Retina (tissue), 1 donor: Measurements from ENCODE around the gene TLL1.

Experiments
- DNase-seq: peaks from one replicate; pipeline ENCODE4 v3.0.0-alpha.2; 2016

The TLL1 gene

GRCh38 chr4:165905405-165906027 lies 32.5 kb downstream of the TLL1 start:
- no peak for DNase-seq

DNA sequence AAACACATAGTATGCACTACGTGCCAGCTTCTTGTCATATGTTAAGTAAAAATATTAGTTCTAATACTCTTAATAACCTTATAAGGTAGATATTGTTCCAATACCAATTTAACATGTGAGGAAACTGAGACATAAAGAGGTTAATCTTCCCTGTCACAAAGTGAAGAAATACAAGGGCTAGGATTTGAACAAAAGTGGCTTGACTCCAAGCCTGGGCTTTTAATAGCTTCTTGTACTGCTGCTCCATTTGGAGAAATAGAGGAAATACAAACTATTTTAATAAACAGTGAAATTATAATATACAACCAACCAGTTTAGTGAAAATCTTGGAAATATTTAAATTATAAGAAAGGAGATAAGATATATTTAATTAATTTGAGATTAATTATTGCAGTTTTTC lies 33.2 kb downstream of the TLL1 start:
- no peak for DNase-seq

GRCh38 chr4:165909947-165910346 lies 36.9 kb downstream of the TLL1 start:
- DNase-seq, result no peak

- DNase-seq, result no peak
These were observed 42.2 kb downstream of the TLL1 start for GRCh38 chr4:165915215-165915614.

GRCh38 chr4:165921546-165921945 lies 48.5 kb downstream of the TLL1 start:
- no peak for DNase-seq

GRCh38 chr4:165922747-165923146 lies 49.7 kb downstream of the TLL1 start:
- no peak for DNase-seq

- DNase-seq, result no peak
These were observed 53.3 kb downstream of the TLL1 start for GRCh38 chr4:165926307-165926706.

- DNase-seq, result no peak
These were observed 54.3 kb downstream of the TLL1 start for GRCh38 chr4:165927366-165927765.

DNA sequence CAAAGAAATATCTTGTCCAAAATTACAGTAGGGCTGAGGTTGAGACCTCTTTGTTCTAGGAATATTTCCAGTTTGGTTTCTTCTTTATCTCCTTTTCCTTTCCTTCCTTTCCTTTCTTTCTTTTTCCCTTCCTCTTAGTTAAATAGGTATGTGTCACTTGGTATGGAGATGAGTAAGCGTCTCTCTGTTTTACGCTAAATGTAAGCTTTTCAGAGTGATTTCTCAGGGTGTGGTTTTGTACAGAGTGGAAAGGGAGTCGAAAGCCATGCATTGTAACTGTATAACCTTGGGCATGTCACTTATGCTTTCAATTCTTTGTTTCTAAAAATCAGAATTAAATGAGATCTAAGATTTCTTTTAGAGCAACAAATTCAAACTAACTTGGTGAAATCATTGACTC lies 54.8 kb downstream of the TLL1 start:
- DNase-seq, result no peak

GRCh38 chr4:165928601-165929000 lies 55.6 kb downstream of the TLL1 start:
- no peak for DNase-seq

DNA sequence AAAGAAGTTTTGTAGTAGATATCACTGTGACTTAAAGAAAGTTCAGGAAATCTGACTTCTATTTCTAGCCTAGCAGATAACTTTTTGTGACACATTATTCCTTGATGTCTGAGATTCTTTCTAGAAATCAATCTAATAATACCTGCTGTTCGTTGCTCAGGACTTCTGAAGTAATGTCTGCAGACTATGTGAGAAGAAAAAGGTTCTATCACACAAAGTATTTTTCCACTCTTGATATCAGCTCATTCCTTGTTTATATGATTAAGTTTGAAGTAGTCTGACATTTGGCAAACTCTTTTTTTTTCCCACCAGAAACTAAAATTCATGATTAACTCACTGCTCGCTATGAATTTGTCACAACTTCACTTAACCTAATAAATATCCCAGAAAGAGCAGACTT lies 56.6 kb downstream of the TLL1 start:
- no peak for DNase-seq

GRCh38 chr4:165931741-165932140 lies 58.7 kb downstream of the TLL1 start:
- no peak for DNase-seq

- DNase-seq, result no peak
These were observed 71.9 kb downstream of the TLL1 start for GRCh38 chr4:165944900-165945299.

- DNase-seq, result no peak
These were observed 73.0 kb downstream of the TLL1 start for GRCh38 chr4:165945991-165946390.

DNA sequence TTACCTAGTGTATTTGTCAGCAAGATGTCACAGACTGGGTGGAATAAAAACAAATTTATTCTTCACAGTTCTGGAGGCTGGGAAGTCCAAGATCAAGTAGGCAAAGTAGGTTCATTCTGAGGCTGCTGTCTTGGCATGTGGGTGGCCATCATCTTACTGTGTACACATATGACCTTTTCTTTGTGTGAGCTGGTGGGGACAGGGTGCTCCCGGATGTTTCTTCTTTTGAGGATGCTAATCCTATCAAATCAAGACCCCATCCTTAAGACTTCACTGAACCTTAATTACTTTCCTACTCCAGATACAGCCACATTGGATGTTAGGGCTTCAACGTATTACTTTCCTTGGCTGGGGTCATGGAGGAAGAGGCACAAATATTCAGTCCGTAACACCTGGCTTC lies 74.0 kb downstream of the TLL1 start:
- no peak for DNase-seq

- DNase-seq, result no peak
These were observed 80.1 kb downstream of the TLL1 start for GRCh38 chr4:165953181-165953580.

DNA sequence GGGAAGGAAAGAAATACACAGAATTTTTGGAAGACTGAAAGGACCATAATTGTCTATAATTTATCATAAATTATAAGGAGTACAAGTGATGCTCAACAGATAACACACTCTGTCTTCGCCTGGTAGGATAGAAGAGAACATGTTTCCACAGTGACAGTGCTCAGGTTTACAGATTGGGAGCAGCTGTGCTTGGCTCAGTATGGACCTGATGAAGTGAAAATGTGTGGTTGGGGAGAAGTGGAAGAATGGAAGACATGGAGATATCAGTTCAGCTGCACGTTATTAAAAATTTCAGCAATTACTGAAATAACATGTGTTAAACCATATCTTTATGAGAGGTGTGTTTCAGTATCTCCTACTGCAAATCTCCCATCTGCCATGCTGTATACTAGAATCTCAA lies 90.6 kb downstream of the TLL1 start:
- no peak for DNase-seq

DNA sequence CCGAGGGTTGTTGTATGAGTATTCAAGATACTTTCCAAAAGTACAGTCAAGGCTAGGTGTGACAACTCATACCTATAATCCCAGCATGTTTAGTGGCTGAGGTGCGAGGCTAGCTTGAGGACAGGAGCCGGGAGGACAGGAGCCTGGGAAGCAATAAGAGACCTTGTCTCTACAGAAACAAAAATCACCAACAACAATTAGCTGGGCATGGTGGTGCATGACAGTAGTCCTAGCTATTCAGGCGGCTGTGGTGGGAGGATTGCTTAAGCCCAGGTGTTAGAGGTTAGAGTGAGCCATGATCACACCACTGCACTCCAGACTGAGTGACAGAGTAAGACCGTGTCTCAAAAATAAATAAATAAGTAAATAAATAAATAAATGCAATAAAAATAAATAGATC lies 91.6 kb downstream of the TLL1 start:
- no peak for DNase-seq

DNA sequence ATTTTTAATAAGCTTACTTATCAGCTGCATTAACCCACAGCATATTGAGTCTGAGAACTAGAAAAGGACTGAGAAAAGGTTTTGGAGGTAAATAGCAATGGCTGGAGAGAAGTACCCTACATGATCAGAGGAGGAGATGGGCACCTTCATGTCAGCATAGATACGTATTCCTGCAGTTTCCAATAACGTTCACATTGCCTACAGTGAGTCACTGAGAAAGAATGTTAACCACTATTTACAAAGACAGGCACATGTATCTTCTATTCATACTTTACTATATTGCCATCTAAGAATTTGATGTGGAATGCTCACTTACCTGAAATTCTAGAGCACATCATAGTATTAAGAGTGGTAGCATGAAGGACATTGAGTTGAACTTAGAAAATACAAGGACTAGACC lies 92.5 kb downstream of the TLL1 start:
- no peak for DNase-seq

GRCh38 chr4:165966833-165967232 lies 93.8 kb downstream of the TLL1 start:
- DNase-seq, result no peak

DNA sequence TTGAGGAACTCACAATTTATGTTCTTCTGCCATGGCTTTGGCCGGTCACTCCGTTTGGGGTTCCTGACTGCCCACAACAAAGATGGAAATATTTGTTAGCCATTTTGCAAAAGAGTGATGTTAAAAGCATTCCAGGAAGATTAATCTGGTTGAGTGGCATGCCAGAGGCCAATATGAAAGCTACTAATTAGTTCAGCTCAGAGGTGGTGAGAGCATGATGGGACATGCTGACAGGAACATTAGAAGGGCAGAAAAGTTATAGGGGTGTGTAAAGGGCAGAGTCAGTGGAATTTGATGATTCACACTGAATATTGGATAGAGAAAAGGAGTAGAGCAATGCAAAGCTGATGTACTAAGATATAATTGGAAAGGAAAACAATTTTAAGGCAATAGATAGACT lies 94.4 kb downstream of the TLL1 start:
- DNase-seq, result no peak

GRCh38 chr4:165970703-165971420 lies 97.8 kb downstream of the TLL1 start:
- DNase-seq, result no peak

DNA sequence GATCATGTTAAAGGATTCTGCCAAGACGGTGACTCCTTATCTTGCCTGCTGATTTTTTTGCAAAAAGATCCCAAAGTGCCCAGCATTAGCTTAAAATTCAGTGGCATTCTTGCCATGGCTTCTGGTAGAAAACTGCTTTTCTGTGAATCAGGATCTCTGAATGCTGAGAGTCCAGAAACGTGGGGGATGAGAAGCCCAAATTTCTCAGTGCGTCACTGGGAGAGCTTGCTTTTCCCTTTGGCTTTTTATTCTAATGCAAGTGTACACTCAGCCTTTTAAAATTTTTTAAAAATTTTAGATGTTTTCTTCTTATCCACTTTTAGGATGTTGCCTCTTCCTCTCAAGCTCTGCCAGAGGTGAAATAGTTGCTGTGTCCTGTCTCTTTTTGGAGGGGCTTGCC lies 98.4 kb downstream of the TLL1 start:
- DNase-seq, result no peak

DNA sequence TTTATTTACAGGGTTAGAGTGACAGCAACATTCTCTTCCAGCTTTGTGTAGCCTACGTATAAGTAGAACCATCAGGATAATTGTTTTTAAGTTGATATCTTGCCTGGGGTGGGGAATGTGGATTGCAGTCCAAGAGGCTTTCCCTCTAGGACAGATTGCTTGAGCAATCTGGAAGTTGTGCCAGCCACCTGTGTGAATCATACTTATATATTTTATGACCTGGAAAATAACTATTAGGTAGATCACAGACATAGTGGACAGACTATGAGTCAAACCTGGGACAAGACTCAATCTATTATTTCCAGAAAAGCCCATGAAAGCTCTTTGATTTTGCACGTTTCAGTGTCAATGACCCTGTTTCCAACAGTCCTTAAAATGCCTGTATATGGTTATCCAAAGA lies 98.9 kb downstream of the TLL1 start:
- DNase-seq, result no peak

DNA sequence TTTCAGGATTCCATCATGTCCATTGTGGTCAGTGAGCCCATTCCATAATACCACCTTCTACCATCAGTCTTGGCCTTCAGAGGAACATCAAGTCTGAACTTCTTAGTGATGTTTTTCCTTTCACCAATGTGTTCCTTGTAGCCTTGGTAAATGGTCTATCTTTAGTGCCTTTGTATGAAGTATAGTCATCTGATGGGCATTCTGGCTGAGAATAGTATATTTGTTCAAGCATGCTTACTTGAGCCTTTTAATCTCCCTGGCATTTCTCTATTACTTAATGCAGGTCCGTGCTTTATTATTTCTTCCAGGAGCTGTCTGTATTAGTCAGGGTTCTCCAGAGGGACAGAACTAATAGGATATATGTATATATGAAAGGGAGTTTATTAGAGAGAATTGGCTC lies 99.7 kb downstream of the TLL1 start:
- no peak for DNase-seq
